SK-N-SH (cell line): ENCODE results near the gene LRP1. TPM values are rescaled to one million over a fixed set of nuclear protein-coding genes. Genes with fewer than 3 reads are reported as not detected.

ENCODE experiments used
- CTCF ChIA-PET: fragments of 300-600, 350-600 bp; formaldehyde crosslinking; extraction: SDS; loops from one replicate; lab custom pipeline; 2021; lab: Yijun Ruan, JAX
- POLR2A ChIA-PET: fragments of 350-600 bp; sonication (Branson Sonifier 250); formaldehyde crosslinking; extraction: SDS; loops from one replicate; lab custom pipeline; 2020; ENCODE audit warnings: antibody characterized with exemption, inconsistent platforms; lab: Yijun Ruan, JAX
- DNase-seq: peaks from one replicate; pipeline ENCODE4 v3.0.0; 2012
- H2AFZ ChIP-seq: fragments of 200-600 bp; sonication (generic); 2 replicates; pipeline ENCODE4 v1.8.1; 2016; ENCODE audit warnings: antibody characterized with exemption, mild to moderate bottlenecking, low read depth
- H3F3A ChIP-seq: fragments of 200-600 bp; sonication (generic); replicated peaks from 2 replicates; pipeline ENCODE3; 2016; ENCODE audit warnings: antibody characterized with exemption, mild to moderate bottlenecking; ENCODE audit not compliant: insufficient read depth
- H3K27ac ChIP-seq, 2 experiments: fragments of 200-500 bp in 1 of 2; fragments of 200-600 bp in 1 of 2; sonication (Bioruptor generic) in 1 of 2; sonication (generic), shearing (Covaris generic) in 1 of 2; 2 replicates each; pipeline versions ENCODE4 v1.5.1 to v1.6.1; 2014 to 2016; ENCODE audit warnings: low read depth in 2 of 2, inconsistent platforms in 1 of 2, low read length in 1 of 2, mild to moderate bottlenecking in 1 of 2, mixed read lengths in 1 of 2
- H3K27me3 ChIP-seq: fragments of 200-600 bp; sonication (generic), shearing (Covaris generic); 2 replicates; pipeline ENCODE4 v1.6.1; 2016; ENCODE audit warnings: mixed run types; ENCODE audit not compliant: insufficient read depth
- H3K36me3 ChIP-seq, 2 experiments: fragments of 200-500 bp in 1 of 2; fragments of 200-600 bp in 1 of 2; sonication (Bioruptor generic) in 1 of 2; sonication (generic) in 1 of 2; replicated peaks in 1 of 2; 2 replicates each; pipeline versions ENCODE3 to v1.5.1; 2014 to 2016; ENCODE audit warnings: low read length in 1 of 2, mild to moderate bottlenecking in 1 of 2; ENCODE audit not compliant: insufficient read depth in 2 of 2, control insufficient read depth in 1 of 2
- H3K4me1 ChIP-seq, 2 experiments: fragments of 200-500 bp in 1 of 2; fragments of 200-600 bp in 1 of 2; sonication (Bioruptor generic) in 1 of 2; sonication (generic), shearing (Covaris generic) in 1 of 2; 2 replicates each; pipeline versions ENCODE4 v1.5.1 to v1.6.1; 2014 to 2016; ENCODE audit warnings: low read depth in 1 of 2, low read length in 1 of 2, mixed run types in 1 of 2; ENCODE audit not compliant: insufficient read depth in 2 of 2, control insufficient read depth in 1 of 2
- H3K4me2 ChIP-seq: fragments of 200-600 bp; sonication (generic), shearing (Covaris generic); 2 replicates; pipeline ENCODE4 v1.6.1; 2017; ENCODE audit warnings: mixed run types
- H3K4me3 ChIP-seq, 2 experiments: fragments of 200-500 bp in 1 of 2; fragments of 200-600 bp in 1 of 2; sonication (Bioruptor generic) in 1 of 2; sonication (generic), shearing (Covaris generic) in 1 of 2; 2 replicates each; pipeline versions ENCODE4 v1.5.1 to v1.8.1; 2014 to 2016; ENCODE audit warnings: low read depth in 2 of 2, inconsistent platforms in 1 of 2, low read length in 1 of 2, mild to moderate bottlenecking in 1 of 2, mixed read lengths in 1 of 2, moderate library complexity in 1 of 2
- H3K79me2 ChIP-seq: fragments of 200-600 bp; sonication (generic); 2 replicates; pipeline ENCODE4 v1.8.1; 2017; ENCODE audit warnings: mild to moderate bottlenecking; ENCODE audit not compliant: insufficient read depth
- H3K9ac ChIP-seq: fragments of 200-600 bp; sonication (generic); 2 replicates; pipeline ENCODE4 v1.6.1; 2017; ENCODE audit warnings: mixed run types
- H3K9me2 ChIP-seq: fragments of 200-600 bp; sonication (generic); 2 replicates; pipeline ENCODE4 v1.6.1; 2017; ENCODE audit warnings: mixed run types
- H3K9me3 ChIP-seq: fragments of 200-600 bp; sonication (generic); 2 replicates; pipeline ENCODE4 v1.6.1; 2017; ENCODE audit warnings: mixed run types, mild to moderate bottlenecking, moderate library complexity
- H4K20me1 ChIP-seq: fragments of 200-600 bp; sonication (generic); 2 replicates; pipeline ENCODE4 v1.6.1; 2017; ENCODE audit warnings: mild to moderate bottlenecking, mixed run types; ENCODE audit not compliant: insufficient read depth
- ELF1 ChIP-seq: IDR thresholded peaks from 2 replicates; pipeline ENCODE4 v1.4.0; 2012
- EP300 ChIP-seq, 2 experiments: IDR thresholded peaks; 2 replicates each; pipeline versions ENCODE4 v1.4.0 to v1.6.1; 2012; ENCODE audit warnings: borderline replicate concordance in 1 of 2, low read depth in 1 of 2, low read length in 1 of 2
- EZH2phosphoT487 ChIP-seq: fragments of 200-600 bp; sonication (generic); IDR thresholded peaks from 2 replicates; pipeline ENCODE4 v1.6.1; 2017; ENCODE audit warnings: low read depth, mixed run types, mild to moderate bottlenecking, antibody characterized with exemption, moderate library complexity, borderline replicate concordance
- GATA2 ChIP-seq: sonication (generic); formaldehyde crosslinking; IDR thresholded peaks from 2 replicates; pipeline ENCODE4 v1.5.0; 2020; ENCODE audit warnings: mild to moderate bottlenecking, missing genetic modification reagents
- JUND ChIP-seq: IDR thresholded peaks from 2 replicates; pipeline ENCODE4 v1.4.0; 2012
- MEF2A ChIP-seq: IDR thresholded peaks from 2 replicates; pipeline ENCODE4 v1.4.0; 2012; ENCODE audit warnings: low read depth, borderline replicate concordance
- NFIC ChIP-seq: IDR thresholded peaks from 2 replicates; pipeline ENCODE4 v1.4.0; 2012; ENCODE audit warnings: borderline replicate concordance
- NRF1 ChIP-seq: IDR thresholded peaks from 2 replicates; pipeline ENCODE4 v1.6.1; 2012; ENCODE audit warnings: low read depth, mild to moderate bottlenecking, low read length
- SMC3 ChIP-seq: IDR thresholded peaks from 2 replicates; pipeline ENCODE4 v1.6.1; 2012; ENCODE audit warnings: low read depth, low read length, improper control_type of control experiment
- WGBS: methylation state at CpG from one replicate; pipeline ENCODE4 v1.1.6; 2017; ENCODE audit warnings: low lambda C conversion rate; 5-methylcytosine and 5-hydroxymethylcytosine counted together
- polyA plus RNA-seq, 3 experiments: library from polyadenylated mRNA; depleted of rRNA; stranded (reverse); fragments of >200 nt; gene quantifications; 2 replicates each; pipeline ENCODE4 v1.2.3, GENCODE V29; 2012
- TF ChIP-seq, protein P1 (sequence below): IDR thresholded peaks from 2 replicates; pipeline ENCODE4 v1.6.1; 2012; ENCODE audit warnings: mild to moderate bottlenecking, low read depth, low read length, moderate library complexity
- TF ChIP-seq, protein P2 (sequence below): IDR thresholded peaks from 2 replicates; pipeline ENCODE4; 2012

Gene LRP1
- polyA plus RNA-seq, 1 of the 3 experiments (the other 2 are of a cell fraction) = 55.0 TPM

DNA sequence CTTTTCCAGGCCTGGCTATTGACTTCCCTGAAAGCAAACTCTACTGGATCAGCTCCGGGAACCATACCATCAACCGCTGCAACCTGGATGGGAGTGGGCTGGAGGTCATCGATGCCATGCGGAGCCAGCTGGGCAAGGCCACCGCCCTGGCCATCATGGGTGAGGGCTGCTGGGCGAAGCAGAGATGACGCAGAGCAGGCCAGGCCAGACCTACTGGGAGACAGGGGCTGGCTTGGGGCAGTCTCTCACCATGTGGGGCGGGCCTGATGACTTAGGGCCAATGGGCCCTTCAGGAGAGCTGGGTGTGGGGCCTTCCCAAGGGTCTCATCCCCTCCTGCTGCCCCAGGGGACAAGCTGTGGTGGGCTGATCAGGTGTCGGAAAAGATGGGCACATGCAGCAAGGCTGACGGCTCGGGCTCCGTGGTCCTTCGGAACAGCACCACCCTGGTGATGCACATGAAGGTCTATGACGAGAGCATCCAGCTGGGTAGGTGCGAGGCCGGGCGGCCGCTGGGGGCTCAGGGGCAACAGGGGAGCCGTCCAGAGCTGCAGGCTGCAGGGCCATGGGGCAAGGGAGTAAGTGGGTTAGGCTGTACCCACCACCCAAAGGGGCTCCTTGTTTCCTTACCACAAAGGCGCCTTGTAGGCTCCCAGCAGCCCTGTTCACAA is 52.2 kb downstream of the LRP1 start:
- DNase-seq = no peak
- peaks cover 10% of the 10 kb centered on the region for H3F3A ChIP-seq
- H2AFZ ChIP-seq = no peak overlapping the region
- no peaks in the 10 kb centered on the region for H4K20me1 ChIP-seq
- 98% methylated on average over 9 of the region's 20 CpGs for WGBS
- ChIA-PET CTCF (interaction anchor here (0.6 to 31.5 kb wide), 8 partner anchors 20 to 278 kb away, joined by 3 to 616 read pairs (median 36); partner anchors contain the start of genes GLI1, LRP1, LRP1-AS and STAT6), POLR2A (no interaction called here)
- no peaks in the 10 kb centered on the region for H3K79me2 ChIP-seq
- no peak for TF ChIP-seq GATA2
- no peak for TF ChIP-seq EP300 (IDR thresholded peaks at IDR 0.05; ENCODE audit: borderline replicate concordance in 1 of 2, low read depth in 1 of 2, low read length in 1 of 2)
- TF ChIP-seq ELF1 = no peak
- TF ChIP-seq, protein P1, sequence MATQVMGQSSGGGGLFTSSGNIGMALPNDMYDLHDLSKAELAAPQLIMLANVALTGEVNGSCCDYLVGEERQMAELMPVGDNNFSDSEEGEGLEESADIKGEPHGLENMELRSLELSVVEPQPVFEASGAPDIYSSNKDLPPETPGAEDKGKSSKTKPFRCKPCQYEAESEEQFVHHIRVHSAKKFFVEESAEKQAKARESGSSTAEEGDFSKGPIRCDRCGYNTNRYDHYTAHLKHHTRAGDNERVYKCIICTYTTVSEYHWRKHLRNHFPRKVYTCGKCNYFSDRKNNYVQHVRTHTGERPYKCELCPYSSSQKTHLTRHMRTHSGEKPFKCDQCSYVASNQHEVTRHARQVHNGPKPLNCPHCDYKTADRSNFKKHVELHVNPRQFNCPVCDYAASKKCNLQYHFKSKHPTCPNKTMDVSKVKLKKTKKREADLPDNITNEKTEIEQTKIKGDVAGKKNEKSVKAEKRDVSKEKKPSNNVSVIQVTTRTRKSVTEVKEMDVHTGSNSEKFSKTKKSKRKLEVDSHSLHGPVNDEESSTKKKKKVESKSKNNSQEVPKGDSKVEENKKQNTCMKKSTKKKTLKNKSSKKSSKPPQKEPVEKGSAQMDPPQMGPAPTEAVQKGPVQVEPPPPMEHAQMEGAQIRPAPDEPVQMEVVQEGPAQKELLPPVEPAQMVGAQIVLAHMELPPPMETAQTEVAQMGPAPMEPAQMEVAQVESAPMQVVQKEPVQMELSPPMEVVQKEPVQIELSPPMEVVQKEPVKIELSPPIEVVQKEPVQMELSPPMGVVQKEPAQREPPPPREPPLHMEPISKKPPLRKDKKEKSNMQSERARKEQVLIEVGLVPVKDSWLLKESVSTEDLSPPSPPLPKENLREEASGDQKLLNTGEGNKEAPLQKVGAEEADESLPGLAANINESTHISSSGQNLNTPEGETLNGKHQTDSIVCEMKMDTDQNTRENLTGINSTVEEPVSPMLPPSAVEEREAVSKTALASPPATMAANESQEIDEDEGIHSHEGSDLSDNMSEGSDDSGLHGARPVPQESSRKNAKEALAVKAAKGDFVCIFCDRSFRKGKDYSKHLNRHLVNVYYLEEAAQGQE = no peak
- H3K27me3 ChIP-seq = no peaks in the 10 kb centered on the region
- peaks cover 32 to 76% of the 10 kb centered on the region in 2 experiments for H3K36me3 ChIP-seq
- H3K27ac ChIP-seq = no peak overlapping the region
- H3K9me3 ChIP-seq = no peaks in the 10 kb centered on the region
- no peaks in the 10 kb centered on the region for H3K9me2 ChIP-seq
- peaks cover 0 to 9% of the 10 kb centered on the region in 2 experiments; a peak in 1 of 4 replicates for H3K4me1 ChIP-seq
- no peak overlapping the region for H3K4me2 ChIP-seq
- H3K4me3 ChIP-seq = no peak overlapping the region
- no peak overlapping the region for H3K9ac ChIP-seq

DNA sequence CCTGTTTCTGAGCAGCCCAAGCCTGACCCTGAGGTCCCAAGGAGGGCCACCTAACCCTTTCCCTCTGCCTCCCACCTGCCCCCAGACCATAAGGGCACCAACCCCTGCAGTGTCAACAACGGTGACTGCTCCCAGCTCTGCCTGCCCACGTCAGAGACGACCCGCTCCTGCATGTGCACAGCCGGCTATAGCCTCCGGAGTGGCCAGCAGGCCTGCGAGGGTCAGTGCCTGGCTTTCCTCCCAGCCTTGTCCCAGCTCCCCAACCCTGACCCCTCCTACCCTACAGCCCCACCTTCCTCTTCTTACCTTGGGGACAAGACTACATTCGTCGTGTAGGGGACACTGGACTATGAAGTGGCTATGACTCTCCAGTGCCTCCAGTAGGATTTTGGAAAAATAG is 52.8 kb downstream of the LRP1 start:
- DNase-seq = no peak
- no peaks in the 10 kb centered on the region for H4K20me1 ChIP-seq
- H3K4me3 ChIP-seq = no peak overlapping the region
- WGBS = 91% methylated on average over 3 of the region's 9 CpGs
- no peaks in the 10 kb centered on the region for H3K27me3 ChIP-seq
- H2AFZ ChIP-seq = no peak overlapping the region
- no peaks in the 10 kb centered on the region for H3K79me2 ChIP-seq
- H3K36me3 ChIP-seq = peaks cover 36 to 79% of the 10 kb centered on the region in 2 experiments
- no peak overlapping the region for H3K4me2 ChIP-seq
- POLR2A ChIA-PET = no interaction called here
- no peak overlapping the region for H3K27ac ChIP-seq
- peaks cover 0 to 3% of the 10 kb centered on the region in 2 experiments; a peak in 1 of 4 replicates for H3K4me1 ChIP-seq
- H3K9ac ChIP-seq = no peak overlapping the region
- CTCF ChIA-PET = interaction anchor here (0.6 to 31.5 kb wide), 10 partner anchors 20 to 278 kb away, joined by 3 to 616 read pairs (median 13); partner anchors contain the start of genes GLI1, LRP1, LRP1-AS and STAT6
- H3F3A ChIP-seq = peaks cover 10% of the 10 kb centered on the region
- TF ChIP-seq NRF1 = no peak
- TF ChIP-seq EP300 (IDR thresholded peaks at IDR 0.05; ENCODE audit: borderline replicate concordance in 1 of 2, low read depth in 1 of 2, low read length in 1 of 2) = no peak
- TF ChIP-seq MEF2A = no peak
- no peak for TF ChIP-seq EZH2phosphoT487
- no peak for TF ChIP-seq JUND
- no peak for TF ChIP-seq NFIC
- TF ChIP-seq SMC3 = no peak
- TF ChIP-seq, protein P2, sequence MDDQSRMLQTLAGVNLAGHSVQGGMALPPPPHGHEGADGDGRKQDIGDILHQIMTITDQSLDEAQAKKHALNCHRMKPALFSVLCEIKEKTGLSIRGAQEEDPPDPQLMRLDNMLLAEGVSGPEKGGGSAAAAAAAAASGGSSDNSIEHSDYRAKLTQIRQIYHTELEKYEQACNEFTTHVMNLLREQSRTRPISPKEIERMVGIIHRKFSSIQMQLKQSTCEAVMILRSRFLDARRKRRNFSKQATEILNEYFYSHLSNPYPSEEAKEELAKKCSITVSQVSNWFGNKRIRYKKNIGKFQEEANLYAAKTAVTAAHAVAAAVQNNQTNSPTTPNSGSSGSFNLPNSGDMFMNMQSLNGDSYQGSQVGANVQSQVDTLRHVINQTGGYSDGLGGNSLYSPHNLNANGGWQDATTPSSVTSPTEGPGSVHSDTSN = no peak
- H3K9me3 ChIP-seq = no peaks in the 10 kb centered on the region
- H3K9me2 ChIP-seq = no peaks in the 10 kb centered on the region
